GM04504 (cell line): ENCODE measurements around the gene INPP5K.
"Not testable (repeated sequence)": the region's sequence is repeated elsewhere in the genome, so short reads cannot be mapped to it uniquely, and the experiment has no call there.

Source experiments
- DNase-seq: peaks from one replicate; pipeline ENCODE4 v3.0.0-alpha.2; 2012; ENCODE audit warnings: low read depth

INPP5K gene

DNA sequence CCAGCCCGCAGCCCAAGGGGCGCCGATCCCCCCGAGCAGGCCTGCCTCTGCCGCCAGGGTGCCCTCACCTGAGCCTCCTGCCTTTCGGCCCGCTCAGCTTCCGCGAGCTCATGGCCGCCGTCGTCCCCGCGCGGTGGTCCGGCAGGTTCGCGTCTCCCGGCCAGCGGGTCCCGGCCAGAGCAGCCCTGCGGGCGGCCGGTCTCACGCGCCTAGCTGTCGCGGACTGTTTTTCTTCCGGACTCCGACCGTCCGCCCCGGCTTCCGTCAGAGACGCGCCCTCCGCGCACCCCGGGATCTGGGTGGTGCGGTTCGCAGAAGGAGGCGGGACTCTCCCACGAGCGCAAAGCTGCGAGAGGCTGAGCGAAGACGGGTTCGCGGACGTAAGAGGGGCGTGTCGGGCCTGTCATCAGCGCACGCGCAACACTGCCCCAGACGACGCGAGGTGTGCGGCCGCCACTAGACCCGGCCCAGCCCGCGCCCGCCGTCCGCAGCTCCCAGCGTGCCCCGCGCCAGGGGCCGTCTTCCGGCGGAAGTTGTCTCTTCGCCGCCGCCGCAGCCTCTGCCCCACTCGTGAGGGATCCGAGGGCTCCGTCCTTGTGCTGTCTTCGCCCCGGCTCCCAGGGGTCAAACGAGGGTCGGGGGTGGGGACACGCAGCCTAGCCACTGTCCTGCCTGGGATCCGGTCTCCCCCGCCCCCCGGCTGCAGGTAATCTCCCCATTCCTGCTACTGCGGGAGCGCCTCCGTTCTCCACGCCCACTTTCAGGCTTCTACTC is at the start of gene INPP5K:
TSS of gene INPP5K (minus strand) at position 225 of the 774 bp plus-strand sequence. CDS start at position 112, 113 bp downstream.
- peak; percentile 96 for DNase-seq

DNA sequence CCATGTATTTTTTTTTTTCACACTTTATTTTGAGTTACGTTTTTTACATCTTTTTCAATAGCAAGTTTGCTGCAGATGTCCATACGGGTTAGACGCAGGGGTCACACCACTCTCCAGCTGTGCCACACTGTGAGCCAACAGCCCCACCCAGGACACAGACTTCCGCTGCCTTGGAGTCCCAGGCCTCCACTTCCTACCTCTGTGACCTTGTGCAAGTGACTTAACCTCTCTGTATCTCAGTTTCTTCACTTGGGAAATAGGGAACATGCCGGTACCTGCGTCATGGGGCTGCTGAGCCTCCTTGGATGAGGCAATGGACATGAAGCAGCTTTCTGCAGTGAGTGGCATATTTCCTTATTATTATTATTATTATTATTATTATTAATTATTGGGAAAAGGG is 49.5 kb upstream of the INPP5K start:
- DNase-seq, result no peak

DNA sequence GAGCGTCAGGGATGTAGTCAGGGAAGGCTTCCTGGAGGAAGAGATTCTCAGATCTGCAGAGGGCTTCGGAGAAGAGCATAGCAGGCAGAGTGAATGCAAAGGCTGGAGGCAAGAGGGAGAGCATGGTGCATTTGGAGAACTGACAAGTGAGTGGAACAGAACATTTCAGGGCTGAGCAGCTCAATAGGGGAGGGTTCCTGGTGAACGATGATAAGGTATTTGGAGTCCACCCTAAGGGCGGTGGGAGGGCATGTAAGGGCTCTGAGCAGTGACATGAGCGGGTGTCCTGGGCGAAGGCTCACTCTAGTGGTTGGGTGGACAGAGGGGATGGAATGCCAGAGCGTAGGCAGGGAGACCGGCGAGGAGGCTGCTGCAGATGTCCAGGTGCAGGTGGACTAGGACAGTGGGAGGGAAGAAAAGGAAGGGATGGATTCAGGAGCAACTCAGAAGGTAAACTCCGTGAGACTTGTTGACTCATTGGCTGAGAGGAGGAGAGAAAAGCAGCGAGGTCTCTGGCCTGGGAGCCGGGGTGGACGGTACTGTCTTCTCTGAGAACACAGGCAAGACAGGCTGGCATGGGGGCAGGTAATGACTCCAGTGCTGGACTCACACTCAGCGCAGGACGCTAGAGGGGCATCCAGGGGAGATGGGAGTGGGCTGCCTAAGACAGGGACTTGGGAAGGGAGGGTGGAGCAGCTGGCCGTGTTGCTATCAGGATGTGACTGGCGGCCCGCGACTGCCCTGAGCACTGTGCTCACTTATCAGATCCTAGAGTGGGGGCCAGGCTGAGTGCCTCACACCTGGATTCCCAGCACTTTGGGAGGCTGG is 47.6 kb upstream of the INPP5K start:
- DNase-seq, result no peak

DNA sequence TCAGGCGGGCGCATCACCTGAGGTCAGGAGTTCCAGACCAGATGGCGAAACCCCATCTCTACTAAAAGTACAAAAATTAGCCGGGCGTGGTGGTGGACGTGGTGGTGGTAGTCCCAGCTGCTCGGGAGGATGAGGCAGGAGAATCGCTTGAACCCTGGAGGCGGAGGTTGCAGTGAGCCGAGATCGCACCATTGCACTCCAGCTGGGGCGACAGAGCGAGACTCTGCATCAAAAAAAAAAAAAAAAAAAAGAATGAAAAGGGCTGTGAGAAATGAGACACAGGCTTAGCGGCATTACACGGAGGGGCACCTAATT is 47.0 kb upstream of the INPP5K start:
- not testable (repeated sequence) for DNase-seq

DNA sequence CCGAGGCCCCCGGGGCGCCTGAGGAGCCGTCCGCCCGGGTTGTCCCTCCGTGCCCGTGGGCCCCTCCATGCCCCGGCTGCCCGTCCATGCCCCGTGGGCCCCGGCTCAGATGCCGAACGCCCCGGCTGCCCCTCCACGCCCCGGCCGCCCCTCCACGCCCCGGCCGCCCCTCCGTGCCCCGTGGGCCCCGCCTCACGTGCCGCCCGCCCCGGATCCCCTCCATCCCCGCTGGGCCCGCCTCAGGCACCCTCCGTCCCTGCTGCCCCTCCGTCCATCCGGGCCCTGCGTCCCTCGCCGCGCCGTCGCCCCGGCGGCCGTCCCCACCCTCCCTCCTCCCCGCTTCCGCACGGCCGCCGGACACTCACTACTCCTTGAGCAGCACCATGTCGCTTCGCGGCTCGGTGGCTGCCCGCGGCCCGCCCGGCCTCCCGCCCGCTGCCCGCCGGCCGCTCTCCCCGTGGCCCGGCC is 45.8 kb upstream of the INPP5K start:
- DNase-seq, result no peak

DNA sequence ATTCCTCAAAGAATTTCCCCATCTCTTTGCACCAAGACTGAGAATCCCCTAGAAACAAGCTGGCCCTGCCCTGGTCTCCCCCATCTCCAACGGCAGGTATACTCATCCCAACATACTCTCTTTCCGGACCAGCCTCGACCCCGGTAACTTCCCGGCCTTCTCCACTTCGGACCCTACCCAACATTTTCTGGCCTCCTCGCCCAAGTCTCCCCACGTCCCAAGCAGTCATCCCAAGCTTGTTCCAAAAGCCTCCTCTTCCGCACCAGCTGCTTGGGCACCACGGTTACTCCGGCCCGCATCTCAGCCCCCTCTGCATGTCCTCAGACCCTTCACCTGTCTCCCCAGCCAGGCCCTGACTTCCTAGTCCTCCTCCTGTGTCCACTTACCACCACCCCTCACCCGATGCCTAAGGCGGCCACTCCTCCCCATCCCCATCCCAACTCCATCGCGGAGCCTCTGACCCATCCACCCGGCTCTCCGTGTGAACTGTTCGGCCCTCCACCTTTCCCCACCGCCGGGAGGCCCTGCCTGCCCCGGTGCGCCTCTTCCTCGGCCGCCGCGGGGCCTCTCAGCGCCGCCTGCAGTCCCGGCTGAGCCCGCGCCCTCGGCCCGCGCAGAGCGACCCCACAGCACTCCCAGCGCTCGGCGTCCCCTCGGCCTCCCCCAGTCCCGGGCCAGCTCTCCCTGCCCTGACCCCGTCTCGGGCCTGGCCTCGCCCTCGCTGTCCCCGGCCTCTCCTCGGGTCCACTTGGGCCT is 45.2 kb upstream of the INPP5K start:
- DNase-seq, result no peak

DNA sequence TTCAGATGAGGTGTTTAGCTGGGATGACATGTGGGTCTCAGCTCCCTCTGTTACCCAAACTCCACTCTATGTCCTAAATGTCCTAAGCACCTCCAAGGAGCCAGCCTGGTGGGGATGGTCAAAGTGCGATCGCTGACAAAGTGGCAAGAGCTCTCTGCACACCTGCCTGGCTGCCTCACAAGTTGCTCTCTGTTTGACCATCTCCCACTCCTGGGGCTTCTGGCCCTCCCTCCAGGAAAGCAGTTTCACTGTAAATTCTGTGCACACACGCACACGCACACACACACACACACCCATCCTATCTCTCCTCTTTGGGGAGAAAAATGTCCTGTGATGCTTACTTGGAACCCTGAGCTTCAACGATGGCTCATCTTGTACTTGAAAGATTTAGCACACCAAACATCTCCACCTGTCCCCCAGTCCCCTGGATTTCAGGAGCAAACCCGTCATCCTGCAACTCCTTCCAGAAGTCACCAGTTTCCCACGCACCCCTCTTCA is 44.5 kb upstream of the INPP5K start:
- DNase-seq, result no peak

DNA sequence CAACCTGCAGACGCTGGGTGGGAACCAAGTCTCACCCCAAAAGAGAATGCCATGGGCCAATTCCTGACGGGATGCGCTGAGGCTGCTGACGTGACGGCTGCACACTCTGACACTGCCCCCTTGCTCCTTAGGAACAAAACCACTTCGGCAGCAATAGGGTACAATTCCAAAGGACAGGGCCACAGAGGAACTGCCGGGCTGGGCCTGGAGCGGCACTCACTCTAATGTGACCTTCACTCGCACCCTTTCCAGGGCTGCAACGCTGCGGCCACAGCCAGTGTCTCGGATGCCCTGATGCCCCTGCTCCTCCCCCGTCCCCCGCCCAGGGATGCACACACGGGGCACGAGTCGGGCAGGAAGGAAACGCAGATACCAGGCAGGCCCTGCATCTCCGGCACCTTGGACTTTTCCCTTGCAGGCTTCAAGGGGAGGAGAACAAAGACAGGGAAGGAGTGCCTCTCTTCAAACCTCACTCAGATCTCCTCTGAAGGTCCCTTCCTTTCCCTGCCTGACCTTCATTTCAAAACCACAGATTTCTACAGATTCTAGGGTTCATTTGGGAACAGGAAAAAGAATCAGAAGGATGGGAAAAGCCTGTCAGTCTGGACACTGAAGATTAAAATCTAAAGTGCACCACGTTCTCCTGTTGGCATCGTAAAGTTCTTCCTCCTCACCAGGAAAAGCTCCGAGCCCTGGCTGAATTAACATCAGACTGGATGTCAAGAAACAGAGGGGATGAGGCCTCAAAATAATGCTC is 43.9 kb upstream of the INPP5K start:
- DNase-seq, result no peak

DNA sequence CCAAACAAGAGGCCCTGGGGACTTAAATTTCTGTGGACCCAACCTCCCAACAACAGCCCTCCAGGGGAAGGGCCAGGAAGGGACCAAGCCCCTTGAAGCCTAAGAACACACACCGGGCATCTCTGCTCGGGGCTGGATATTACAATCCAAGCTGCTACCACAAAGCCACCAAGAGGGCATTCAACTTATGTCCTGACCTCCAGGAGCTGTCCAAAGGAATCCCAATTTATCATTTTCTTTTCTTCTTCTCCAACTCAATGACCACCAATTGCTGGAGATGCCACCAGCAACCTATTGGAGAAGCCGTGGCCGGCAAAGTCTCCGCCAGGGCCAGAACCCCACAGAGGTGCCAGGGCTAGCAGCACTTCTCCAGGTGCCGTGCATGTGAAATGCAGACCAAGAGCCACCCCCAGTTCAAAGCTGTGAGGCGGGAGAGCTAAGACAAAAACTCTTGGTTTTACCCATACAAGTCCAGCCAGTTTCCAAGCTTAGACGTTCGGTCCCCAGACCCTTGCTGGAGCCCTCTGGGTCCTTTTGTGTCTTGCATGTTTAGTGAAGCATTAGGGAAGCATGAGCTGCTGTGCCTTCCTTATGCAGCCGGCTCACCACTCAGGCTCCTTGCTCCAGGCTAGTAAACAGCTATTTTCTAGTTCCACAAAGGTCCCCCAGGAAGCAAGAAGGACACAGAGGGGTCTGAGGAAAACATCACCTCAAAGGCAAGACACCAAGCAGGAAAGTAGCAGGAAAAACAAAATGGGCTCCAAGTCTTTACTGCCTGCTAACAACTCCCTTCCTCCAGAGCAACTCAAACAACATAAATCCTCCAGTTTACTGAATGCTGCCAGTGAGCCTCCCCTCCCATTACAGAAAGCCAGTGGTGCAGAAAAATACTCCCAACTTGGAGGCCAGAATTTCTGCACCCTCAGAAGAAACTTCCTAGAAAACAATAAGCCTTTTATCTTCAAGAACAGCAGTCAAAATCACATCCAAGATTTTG is 42.9 kb upstream of the INPP5K start:
- no peak for DNase-seq

DNA sequence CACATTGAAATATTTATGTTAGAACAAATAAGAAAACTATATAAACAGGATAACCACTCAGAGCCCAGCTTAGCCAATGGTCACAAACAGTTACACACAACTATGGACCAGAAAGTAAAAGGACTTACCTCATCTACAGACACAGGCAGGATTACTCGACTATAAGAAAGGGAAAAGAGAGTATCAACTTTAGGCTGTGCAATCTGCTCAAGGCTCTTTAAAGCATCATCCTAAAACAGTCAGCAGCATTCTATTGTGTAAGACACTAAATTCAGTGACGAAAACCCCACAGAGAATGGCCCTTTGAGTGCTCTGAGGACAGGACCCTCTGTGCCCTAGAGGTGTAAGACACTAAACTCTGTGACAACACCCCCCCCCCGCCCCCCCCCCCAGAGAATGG is 42.0 kb upstream of the INPP5K start:
- no peak for DNase-seq

DNA sequence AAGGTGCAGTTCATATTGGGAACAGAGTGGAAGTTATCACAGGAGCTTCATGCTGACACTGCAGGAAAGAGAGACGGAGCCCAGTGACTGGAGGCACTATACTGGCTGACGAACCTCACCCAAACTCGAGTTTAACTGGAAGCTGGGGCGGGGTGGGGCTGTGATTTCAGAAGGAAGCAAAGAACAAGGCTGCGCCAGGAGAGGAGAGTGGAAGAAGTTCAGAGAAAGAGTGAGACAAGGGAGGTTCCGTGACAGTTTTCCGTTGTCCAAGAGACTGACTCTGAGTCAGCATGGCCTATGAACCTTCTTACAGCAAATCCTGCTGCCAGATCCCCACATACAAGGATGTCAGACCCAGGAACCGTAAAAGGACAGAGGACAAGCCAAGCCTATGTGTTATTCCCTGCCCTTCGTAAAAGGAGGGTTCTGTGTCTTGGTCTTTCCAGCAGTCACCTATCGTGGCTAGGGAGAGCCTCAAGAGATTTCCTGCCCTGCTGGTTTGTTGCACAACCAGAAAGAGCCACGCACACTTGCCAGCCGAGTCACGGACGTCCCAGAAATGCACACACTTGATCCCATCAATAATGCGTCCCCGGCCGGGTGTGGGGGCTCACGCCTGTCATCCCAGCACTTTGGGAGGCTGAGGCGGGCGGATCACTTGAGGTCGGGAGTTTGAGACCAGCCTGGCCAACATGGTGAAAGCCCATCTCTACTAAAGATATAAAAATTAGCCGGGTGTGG is 41.1 kb upstream of the INPP5K start:
- no peak for DNase-seq

DNA sequence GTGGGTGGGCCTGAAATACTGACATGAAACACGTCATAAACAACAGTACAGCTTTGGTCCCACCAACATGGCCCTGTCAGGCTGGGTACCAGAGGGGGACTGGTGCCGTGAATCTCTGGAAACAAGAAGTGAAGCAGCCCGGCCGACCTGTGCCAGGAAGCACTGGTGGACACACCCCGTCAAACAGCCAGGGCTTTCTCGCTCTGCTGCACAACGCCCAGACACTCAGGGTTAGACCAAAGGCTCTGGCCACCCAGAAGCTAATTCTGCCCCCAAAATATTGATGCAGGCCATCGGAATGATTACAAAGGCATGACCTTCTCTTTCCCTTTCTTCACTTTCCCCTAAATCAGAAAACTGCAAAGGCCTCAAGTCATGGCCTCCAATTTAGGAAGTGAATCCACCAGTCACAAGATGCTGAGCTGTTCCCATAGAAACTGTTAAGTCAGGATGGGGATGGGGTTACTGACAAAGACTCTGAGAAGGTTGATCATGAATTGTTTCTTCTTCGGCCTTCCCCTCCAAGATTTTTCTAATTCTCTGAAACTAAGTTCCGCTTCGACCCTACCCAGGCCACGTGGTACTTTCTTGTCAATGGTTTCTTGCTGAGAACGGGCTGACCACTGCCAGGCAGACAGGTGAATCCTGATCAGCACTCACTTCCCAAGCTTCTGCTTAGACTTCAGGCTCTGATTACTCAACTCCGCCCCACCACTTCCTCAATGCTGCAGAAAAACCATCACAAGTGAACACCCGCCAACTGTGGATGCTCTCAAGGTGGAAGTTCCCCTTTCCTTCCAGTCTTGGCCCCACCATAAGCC is 39.4 kb upstream of the INPP5K start:
- no peak for DNase-seq

DNA sequence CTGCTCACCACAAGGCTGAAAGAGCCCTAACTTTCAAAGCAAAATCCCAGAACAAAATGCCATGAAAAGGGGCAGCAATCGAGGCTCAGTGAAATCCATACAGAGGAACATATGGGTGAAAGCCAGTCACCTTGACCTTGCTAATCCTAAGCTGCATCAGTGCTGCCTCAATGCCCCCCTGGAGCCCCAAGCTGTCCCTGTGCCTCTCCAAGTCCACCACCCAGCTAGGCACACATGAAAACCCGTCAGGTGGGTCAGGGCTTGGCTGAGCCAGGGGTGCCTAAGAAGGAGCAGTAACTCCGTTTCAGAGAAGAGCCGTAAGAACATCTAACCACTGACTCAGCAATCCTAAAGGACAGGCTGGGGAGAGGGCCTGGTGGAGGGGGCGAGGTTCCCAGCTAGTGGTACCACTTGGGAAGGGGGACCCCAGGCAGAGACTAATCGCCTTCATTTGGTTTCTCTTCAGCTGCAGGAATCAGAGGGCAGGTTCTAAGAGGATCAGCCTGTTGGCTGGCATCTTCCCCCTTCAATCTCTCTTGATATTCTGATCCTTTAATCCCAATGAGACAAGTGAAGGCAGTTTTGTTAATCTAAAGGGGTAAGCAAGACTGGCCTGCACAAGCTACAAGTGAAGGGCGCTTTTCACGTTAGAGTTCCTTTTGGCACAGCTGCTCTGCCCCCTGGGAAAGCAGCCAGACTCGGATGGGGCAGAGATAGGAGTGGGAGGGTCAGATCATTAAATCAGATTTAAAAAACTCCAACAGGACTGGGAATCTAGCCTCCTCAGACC is 38.5 kb upstream of the INPP5K start:
- DNase-seq, result no peak

DNA sequence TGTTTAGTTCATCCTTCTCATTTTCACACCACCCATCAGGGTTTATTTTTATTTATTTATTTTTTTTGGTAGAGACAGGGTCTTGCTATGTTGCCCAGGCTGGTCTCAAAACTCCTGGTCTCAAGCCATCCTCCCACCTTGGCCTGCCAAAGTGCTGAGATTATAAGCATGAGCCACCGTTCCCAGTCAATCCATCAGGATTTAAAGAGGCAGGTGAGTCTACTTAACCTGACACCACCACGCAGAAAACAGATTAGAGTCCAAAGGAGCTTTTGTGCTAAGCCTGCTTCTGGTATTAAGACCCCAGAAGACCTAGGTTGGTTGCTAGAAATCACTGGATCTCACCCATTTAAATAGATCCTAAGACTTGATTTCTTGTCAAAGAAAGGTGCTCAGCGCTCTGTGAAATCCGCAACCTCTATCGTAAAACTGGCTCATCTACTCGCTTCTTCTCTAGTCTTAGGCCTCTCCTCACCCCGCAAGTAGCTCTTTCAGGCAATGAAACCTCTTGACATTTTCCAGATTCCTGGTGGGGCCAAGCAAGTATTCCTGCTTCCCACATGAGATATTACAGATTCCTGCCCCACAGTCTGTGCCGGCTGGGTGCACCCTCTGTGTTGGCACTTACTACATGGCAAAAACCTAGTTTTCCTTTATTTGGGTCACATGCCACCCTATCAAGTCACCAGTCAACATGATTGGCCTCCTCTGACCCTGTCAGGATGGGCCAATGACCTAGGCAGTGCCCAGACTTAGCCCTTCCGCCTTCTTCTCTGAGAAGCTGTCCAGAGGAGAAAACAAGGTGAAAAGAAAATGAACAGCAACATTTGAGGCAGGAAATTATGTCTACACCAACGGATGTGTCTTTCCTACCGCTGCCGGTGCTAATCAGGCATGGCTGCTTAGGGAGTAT is 37.2 kb upstream of the INPP5K start:
- no peak for DNase-seq

DNA sequence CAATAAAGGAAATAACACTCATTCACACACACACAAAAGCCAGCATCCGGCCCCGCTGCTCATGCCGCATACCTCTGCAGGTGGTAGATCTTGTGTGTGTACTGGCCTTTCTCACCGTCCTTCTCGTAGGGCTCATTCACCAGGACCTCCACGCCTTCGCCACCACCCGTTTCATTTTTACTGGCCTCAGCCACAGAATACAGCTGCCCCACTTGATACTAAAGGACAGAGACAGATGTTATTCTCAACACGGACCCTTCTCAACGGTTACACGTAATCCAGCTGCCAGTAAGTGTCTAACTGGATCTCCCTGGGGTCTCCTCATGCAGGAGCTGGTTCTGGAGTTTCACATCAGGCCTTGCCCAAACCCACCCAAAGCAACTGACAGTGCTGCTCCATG is 36.5 kb upstream of the INPP5K start:
- no peak for DNase-seq

DNA sequence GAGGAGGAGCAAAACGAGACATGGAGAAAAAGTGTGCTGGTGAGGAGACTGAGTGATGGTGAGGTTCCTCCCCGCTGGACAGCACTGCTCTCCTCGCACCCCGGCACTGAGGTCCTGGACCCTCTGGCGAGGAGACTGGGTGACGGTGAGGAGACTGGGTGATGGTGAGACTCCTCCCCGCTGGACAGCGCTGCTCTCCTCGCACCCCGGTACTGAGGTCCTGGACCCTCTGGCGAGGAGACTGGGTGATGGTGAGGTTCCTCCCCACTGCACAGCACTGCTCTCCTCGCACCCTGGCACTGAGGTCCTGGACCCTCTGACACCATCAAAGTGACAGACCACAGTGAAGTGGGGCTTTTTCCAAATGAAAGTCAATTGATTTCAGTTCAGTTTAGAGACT is 35.3 kb upstream of the INPP5K start:
- no peak for DNase-seq

DNA sequence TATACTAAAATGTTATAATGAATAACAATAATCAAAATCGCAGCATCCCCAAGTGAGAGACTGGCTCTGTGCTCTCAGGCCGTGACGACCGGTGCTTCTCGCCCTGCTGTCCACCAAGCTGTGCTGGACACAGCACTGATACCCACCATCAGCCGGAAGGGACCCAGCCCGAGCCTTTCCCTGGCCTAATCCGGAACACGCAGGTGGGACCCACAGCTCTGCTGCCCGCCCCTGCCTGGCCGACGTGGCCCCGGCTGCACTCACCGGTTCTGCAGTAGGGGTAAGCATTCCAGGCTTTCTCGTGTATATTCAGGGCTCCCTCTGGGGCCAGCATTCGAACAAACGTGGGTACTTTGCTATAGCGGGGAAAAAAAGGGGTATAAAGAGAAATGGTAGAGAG is 31.6 kb upstream of the INPP5K start:
- DNase-seq, result no peak
